Prostate gland (tissue), 2 donors: ENCODE data around the gene FNBP1L.

ENCODE experiments used
- POLR2A ChIP-seq: fragments of 450-650 bp; IDR thresholded peaks from one replicate; pipeline ENCODE4 v1.6.1; 2016; ENCODE audit warnings: antibody characterized with exemption, mild to moderate bottlenecking
- POLR2AphosphoS5 ChIP-seq: sonication (generic); formaldehyde crosslinking; IDR thresholded peaks from one replicate; pipeline ENCODE4 v1.6.1; 2017; ENCODE audit warnings: antibody characterized with exemption
- TF ChIP-seq, protein P1 (sequence below), 4 experiments: fragments of 200-600 bp in 2 of 4; fragments of 450-650 bp in 2 of 4; sonication (generic) in 2 of 4; IDR thresholded peaks; 1 replicate in 3 of 4; 2 replicates in 1 of 4; pipeline ENCODE4 v1.5.1; 2016 to 2019; ENCODE audit warnings: antibody characterized with exemption in 4 of 4, mild to moderate bottlenecking in 2 of 4, moderate library complexity in 2 of 4

DNA sequence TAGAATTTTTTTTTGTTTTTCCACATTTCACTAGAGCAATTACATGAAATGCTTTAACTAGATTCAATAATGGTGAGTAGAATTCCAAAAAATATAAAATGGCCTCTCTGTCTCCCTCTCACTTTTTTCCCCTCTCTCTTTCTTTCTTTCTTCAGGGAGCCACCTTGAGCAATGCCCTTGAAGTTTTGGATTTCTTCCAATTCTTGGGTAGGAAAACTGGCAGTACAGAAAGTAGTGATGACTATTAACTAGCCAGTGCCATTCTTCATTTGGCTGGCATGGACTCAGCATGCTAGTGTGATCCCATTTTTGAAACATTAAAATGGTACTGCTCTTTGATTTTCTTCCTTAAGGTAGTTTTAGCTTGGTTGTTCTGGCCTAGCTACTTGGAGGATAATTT lies 4.5 kb upstream of the FNBP1L start:
- TF ChIP-seq POLR2A (no peak), POLR2AphosphoS5 (no peak)
- TF ChIP-seq, protein P1, sequence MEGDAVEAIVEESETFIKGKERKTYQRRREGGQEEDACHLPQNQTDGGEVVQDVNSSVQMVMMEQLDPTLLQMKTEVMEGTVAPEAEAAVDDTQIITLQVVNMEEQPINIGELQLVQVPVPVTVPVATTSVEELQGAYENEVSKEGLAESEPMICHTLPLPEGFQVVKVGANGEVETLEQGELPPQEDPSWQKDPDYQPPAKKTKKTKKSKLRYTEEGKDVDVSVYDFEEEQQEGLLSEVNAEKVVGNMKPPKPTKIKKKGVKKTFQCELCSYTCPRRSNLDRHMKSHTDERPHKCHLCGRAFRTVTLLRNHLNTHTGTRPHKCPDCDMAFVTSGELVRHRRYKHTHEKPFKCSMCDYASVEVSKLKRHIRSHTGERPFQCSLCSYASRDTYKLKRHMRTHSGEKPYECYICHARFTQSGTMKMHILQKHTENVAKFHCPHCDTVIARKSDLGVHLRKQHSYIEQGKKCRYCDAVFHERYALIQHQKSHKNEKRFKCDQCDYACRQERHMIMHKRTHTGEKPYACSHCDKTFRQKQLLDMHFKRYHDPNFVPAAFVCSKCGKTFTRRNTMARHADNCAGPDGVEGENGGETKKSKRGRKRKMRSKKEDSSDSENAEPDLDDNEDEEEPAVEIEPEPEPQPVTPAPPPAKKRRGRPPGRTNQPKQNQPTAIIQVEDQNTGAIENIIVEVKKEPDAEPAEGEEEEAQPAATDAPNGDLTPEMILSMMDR (IDR thresholded peaks at IDR 0.05): no peak
